Neural crest cell (in vitro differentiated cells): ENCODE measurements around the gene DEDD. TPM values are rescaled to one million over a fixed set of nuclear protein-coding genes. Genes with fewer than 3 reads are reported as not detected.

ENCODE experiments used
- DNase-seq: peaks from one replicate; pipeline ENCODE4 v3.0.0; 2021; ENCODE audit warnings: low read depth, mixed read lengths, low spot score
- H3K27ac Mint-ChIP-seq: one replicate; pipeline ENCODE4 v1.8.0; 2021; ENCODE audit warnings: mild to moderate bottlenecking, mixed read lengths; ENCODE audit not compliant: unreplicated experiment
- H3K27me3 Mint-ChIP-seq: 2 replicates; pipeline ENCODE4 v1.8.0; 2021; ENCODE audit warnings: low read depth, mild to moderate bottlenecking, mixed read lengths
- H3K36me3 Mint-ChIP-seq: 2 replicates; pipeline ENCODE4 v1.8.0; 2021; ENCODE audit warnings: low read depth, mild to moderate bottlenecking, mixed read lengths
- H3K4me1 Mint-ChIP-seq: 2 replicates; pipeline ENCODE4 v1.8.0; 2021; ENCODE audit warnings: mixed read lengths
- H3K4me3 Mint-ChIP-seq: one replicate; pipeline ENCODE4 v1.8.0; 2021; ENCODE audit warnings: mild to moderate bottlenecking, mixed read lengths
- H3K9me3 Mint-ChIP-seq: 2 replicates; pipeline ENCODE4 v1.8.0; 2021; ENCODE audit warnings: mixed read lengths
- total RNA-seq: library from RNA; stranded (reverse); gene quantifications from 2 replicates; pipeline ENCODE4 v1.2.1, GENCODE V29; 2021
- TF ChIP-seq, protein P1 (sequence below): fragments of 200-600 bp; sonication (generic); conservative IDR thresholded peaks from 2 replicates; pipeline ENCODE4 v1.5.0; 2021; ENCODE audit warnings: antibody characterized with exemption, mild to moderate bottlenecking

The DEDD gene
- total RNA-seq, 1 donor from 2014 or later = 36.2 TPM

GRCh38 chr1:161076410-161076809 is 56.1 kb downstream of the DEDD start:
- no peaks in the 10 kb centered on the region for H3K36me3 Mint-ChIP-seq
- no peaks in the 10 kb centered on the region for H3K27me3 Mint-ChIP-seq
- no peak overlapping the region for H3K27ac Mint-ChIP-seq
- no peaks in the 10 kb centered on the region for H3K9me3 Mint-ChIP-seq
- no peak overlapping the region for H3K4me3 Mint-ChIP-seq
- DNase-seq = no peak
- TF ChIP-seq, protein P1, sequence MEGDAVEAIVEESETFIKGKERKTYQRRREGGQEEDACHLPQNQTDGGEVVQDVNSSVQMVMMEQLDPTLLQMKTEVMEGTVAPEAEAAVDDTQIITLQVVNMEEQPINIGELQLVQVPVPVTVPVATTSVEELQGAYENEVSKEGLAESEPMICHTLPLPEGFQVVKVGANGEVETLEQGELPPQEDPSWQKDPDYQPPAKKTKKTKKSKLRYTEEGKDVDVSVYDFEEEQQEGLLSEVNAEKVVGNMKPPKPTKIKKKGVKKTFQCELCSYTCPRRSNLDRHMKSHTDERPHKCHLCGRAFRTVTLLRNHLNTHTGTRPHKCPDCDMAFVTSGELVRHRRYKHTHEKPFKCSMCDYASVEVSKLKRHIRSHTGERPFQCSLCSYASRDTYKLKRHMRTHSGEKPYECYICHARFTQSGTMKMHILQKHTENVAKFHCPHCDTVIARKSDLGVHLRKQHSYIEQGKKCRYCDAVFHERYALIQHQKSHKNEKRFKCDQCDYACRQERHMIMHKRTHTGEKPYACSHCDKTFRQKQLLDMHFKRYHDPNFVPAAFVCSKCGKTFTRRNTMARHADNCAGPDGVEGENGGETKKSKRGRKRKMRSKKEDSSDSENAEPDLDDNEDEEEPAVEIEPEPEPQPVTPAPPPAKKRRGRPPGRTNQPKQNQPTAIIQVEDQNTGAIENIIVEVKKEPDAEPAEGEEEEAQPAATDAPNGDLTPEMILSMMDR = no peak
- peaks cover 41% of the 10 kb centered on the region for H3K4me1 Mint-ChIP-seq

DNA sequence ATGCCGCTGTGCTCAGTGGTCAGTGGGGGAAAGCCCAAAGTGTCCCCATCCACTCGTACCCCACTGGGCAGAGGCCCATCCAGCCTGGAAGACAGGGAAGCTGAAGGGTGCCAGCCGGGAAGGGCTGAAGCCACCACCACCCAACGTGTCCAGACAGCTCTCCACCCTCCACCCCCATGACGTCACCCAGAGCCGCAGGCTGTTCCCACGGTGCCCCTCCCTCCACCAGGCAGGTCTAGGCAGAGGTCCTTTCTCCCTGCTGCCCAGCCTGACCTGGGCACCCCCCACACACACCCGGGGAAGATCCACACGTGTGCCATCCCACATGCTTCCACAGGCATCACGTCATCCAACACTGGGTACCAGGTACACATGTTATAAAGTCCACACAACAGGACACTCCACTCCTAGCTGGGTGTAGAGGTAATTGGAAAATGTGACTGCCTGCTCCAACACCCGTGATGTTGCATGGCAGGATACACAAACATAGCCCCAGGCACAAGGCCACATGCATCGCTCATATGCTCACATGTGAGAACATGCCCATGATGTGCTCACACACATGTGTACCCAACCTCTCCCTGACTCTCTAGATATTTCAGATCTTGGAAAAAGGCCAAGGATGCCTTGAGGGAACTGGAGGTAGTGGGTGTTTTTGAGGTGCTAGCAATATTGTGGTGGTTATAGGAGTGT is 57.6 kb downstream of the DEDD start:
- no peak for DNase-seq
- Mint-ChIP-seq H3K27me3 (no peaks in the 10 kb centered on the region), H3K4me1 (peaks cover 29% of the 10 kb centered on the region), H3K9me3 (no peaks in the 10 kb centered on the region), H3K4me3 (no peak overlapping the region), H3K27ac (no peak overlapping the region), H3K36me3 (no peaks in the 10 kb centered on the region)
- TF ChIP-seq, protein P1 = no peak

DNA sequence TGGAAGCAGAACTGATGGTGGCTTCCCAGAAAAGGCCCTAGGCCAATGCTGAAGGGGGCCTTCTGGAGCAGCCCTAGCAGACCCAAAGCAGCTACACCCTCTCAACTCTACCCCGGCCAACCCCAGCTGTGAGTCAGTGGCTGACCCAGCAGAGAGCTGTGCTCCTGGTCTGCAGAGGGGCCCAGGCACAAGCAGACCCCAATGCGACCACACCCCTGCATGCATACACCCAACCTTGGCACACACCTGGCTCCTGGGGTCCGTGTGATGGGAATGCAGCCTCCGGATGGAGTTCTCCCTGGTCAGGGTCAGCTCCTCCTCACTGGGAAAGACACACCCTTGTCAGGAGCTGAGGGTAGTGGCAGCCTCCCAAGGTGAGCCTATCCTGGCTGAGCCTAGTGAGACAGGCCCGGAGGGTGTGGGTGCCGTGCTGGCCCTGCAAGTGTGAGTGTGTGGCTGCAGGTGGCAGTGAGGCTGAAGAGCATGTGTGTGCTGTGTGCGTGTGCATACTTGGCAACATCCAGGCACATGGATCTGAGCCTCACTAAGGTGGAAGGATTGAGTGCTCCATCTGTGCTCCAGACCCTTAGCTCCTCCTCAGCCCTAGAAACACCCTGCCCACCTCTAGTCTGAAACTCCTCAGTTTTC is 58.9 kb downstream of the DEDD start:
- TF ChIP-seq, protein P1 = no peak
- Mint-ChIP-seq H3K9me3 (no peaks in the 10 kb centered on the region), H3K36me3 (no peaks in the 10 kb centered on the region), H3K27me3 (no peaks in the 10 kb centered on the region), H3K27ac (peak overlapping the region; percentile 72), H3K4me3 (no peak overlapping the region), H3K4me1 (peaks cover 24% of the 10 kb centered on the region)
- no peak for DNase-seq

DNA sequence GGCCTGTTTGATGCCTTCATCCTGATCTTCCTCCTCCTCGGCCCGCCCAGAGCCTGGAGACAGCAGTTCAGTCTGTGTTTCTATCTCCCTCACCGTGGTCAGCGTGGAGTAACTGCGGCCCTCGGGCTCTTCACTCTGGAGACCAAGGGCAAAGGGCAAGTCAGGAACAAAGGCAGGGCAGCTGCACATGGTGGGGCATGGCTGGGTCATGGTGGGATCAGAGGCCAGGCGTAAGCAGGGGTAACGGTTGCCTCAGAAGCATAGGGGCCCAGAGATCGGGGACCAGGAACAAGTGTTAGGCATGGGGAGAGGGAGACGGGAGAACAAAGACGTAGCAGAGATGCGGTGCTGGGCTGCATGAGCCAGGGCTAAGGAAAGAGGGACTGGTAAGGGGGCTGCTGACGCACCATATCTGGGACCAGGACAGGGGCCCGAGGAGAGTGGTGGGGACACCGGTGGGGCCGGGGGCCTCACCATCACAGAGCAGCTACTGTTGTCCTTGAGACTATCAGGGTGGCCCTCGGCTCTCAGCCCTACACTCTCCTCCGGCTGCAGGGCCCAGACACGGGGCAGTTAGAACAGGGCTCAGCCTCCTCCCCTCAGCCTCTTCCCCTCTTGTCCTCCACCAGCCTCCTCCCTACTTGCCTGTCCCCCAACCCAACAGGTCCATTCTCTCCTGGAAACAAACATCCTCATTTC is 59.6 kb downstream of the DEDD start:
- Mint-ChIP-seq H3K27ac (peak overlapping the region; percentile 99), H3K4me3 (no peak overlapping the region), H3K36me3 (no peaks in the 10 kb centered on the region), H3K9me3 (no peaks in the 10 kb centered on the region), H3K4me1 (peaks cover 24% of the 10 kb centered on the region), H3K27me3 (peaks cover 3% of the 10 kb centered on the region)
- TF ChIP-seq, protein P1 = no peak
- peak; percentile 37 for DNase-seq

DNA sequence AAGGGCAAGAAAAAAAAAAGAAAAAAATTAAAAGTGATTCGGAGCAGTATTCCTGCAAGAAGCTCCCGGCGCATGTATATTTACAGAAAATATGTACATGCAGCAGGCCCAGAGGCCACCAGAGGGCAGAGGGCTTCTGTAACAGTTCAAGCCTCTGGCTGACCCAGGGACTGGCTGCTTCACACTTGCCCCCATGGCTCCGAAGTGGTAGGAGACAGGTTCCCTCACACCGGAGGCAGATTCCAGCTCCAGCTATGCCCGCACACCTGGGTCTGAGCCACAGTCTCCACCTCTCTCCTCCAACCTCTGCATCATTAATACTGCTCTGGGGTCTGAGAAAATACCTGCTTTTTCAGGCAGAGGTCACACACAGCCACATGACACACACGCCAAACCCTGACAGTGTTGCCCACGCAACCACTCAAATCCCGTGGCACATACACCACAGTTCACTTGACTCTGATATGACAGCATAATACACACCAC is 60.5 kb downstream of the DEDD start:
- TF ChIP-seq, protein P1 = peak; percentile 72
- Mint-ChIP-seq H3K4me1 (peaks cover 24% of the 10 kb centered on the region), H3K4me3 (peak overlapping the region; percentile 31), H3K36me3 (no peaks in the 10 kb centered on the region), H3K27ac (no peak overlapping the region), H3K9me3 (no peaks in the 10 kb centered on the region), H3K27me3 (peaks cover 7% of the 10 kb centered on the region)
- DNase-seq = peak; percentile 33

Other genes starting within 250 kb of the DEDD start
- gene ITLN1, start 247.5 kb downstream of the DEDD start, total RNA-seq = not detected in 2 replicates
- 0.35 TPM in 1 of 2 replicates, not detected in the other for gene ITLN2, start 177.9 kb downstream of the DEDD start, total RNA-seq
- 3.5 and 6.4 TPM in 2 replicates for gene F11R, start 111.5 kb downstream of the DEDD start, total RNA-seq
- 6.7 and 7.2 TPM in 2 replicates for gene TSTD1, start 93.7 kb downstream of the DEDD start, total RNA-seq
- 87.7 and 89.5 TPM in 2 replicates for gene USF1, start 86.7 kb downstream of the DEDD start, total RNA-seq
- gene ARHGAP30, start 62.8 kb downstream of the DEDD start, total RNA-seq = not detected in 2 replicates
- gene NECTIN4, start 43.1 kb downstream of the DEDD start, total RNA-seq = not detected in 2 replicates
- 8.0 and 9.1 TPM in 2 replicates for gene KLHDC9, start 34.3 kb downstream of the DEDD start, total RNA-seq
- gene PFDN2, start 14.6 kb downstream of the DEDD start, total RNA-seq = 90.0 and 99.5 TPM in 2 replicates
- 48.6 and 53.9 TPM in 2 replicates for gene NIT1, start 14.6 kb downstream of the DEDD start, total RNA-seq
- gene UFC1, start 21.3 kb upstream of the DEDD start, total RNA-seq = 77.2 and 80.9 TPM in 2 replicates
- 41.6 and 45.2 TPM in 2 replicates for gene USP21, start 26.8 kb upstream of the DEDD start, total RNA-seq
- 48.3 and 48.6 TPM in 2 replicates for gene PPOX, start 33.8 kb upstream of the DEDD start, total RNA-seq
- 50.6 and 53.2 TPM in 2 replicates for gene B4GALT3, start 44.8 kb upstream of the DEDD start, total RNA-seq
- gene ADAMTS4, start 66.4 kb upstream of the DEDD start, total RNA-seq = 4.6 and 4.8 TPM in 2 replicates
- gene NDUFS2, start 69.7 kb upstream of the DEDD start, total RNA-seq = 106 and 108 TPM in 2 replicates
- gene FCER1G, start 82.6 kb upstream of the DEDD start, total RNA-seq = 0.93 and 1.6 TPM in 2 replicates
- not detected in 2 replicates for gene APOA2, start 91.0 kb upstream of the DEDD start, total RNA-seq
- gene TOMM40L, start 93.4 kb upstream of the DEDD start, total RNA-seq = 17.2 and 17.9 TPM in 2 replicates
- gene NR1I3, start 105.5 kb upstream of the DEDD start, total RNA-seq = not detected in 2 replicates
- gene PCP4L1, start 126.1 kb upstream of the DEDD start, total RNA-seq = 0.16 and 0.20 TPM in 2 replicates
- 50.2 and 51.3 TPM in 2 replicates for gene MPZ, start 177.3 kb upstream of the DEDD start, total RNA-seq
- 193 and 200 TPM in 2 replicates for gene SDHC, start 181.7 kb upstream of the DEDD start, total RNA-seq
- not detected in 2 replicates for gene CFAP126, start 235.2 kb upstream of the DEDD start, total RNA-seq